ENCODE results near the gene SLC2A4RG. TPM values are rescaled to one million over a fixed set of nuclear protein-coding genes. Genes with fewer than 3 reads are reported as not detected.

Gene SLC2A4RG
- polyA plus RNA-seq, 1 of the 3 experiments (the other 2 are of a cell fraction): 90.9 TPM

- Histone ChIP-seq H3K9ac (no peak overlapping the region), H3K36me3 (replicated peaks in 1 of 2; ENCODE audit: control insufficient read depth in 1 of 2, insufficient read depth in 2 of 2, low read length in 1 of 2) (peaks cover 15 to 26% of the 10 kb centered on the region in 2 experiments), H3K4me1 (ENCODE audit: control insufficient read depth in 1 of 2, insufficient read depth in 2 of 2, low read depth in 1 of 2, low read length in 1 of 2) (peaks cover 0 to 14% of the 10 kb centered on the region in 2 experiments; a peak in 1 of 4 replicates), H3K27me3 (ENCODE audit: insufficient read depth) (no peaks in the 10 kb centered on the region), H3K9me3 (no peaks in the 10 kb centered on the region), H3K27ac (ENCODE audit: low read depth in 2 of 2, low read length in 1 of 2) (no peak overlapping the region), H3K4me3 (ENCODE audit: low read depth in 2 of 2, low read length in 1 of 2) (no peak overlapping the region), H3K4me2 (no peak overlapping the region), H3K9me2 (no peaks in the 10 kb centered on the region), H2AFZ (ENCODE audit: low read depth) (no peak overlapping the region), H3K79me2 (ENCODE audit: insufficient read depth) (peaks cover 18% of the 10 kb centered on the region), H3F3A (replicated peaks; ENCODE audit: insufficient read depth) (peaks cover 17% of the 10 kb centered on the region), H4K20me1 (ENCODE audit: insufficient read depth) (peaks cover 16% of the 10 kb centered on the region)
- no peak for TF ChIP-seq MEF2A (IDR thresholded peaks at IDR 0.05; ENCODE audit: borderline replicate concordance, low read depth)
- TF ChIP-seq TEAD4 (IDR thresholded peaks at IDR 0.05; ENCODE audit: borderline replicate concordance, insufficient read depth): no peak
- no peak for TF ChIP-seq CTCF (IDR thresholded peaks at IDR 0.05)
- TF ChIP-seq EZH2phosphoT487 (IDR thresholded peaks at IDR 0.05; ENCODE audit: borderline replicate concordance, low read depth): no peak
- TF ChIP-seq MXI1 (IDR thresholded peaks at IDR 0.05; ENCODE audit: low read depth, low read length): no peak
- no peak for TF ChIP-seq NRF1 (IDR thresholded peaks at IDR 0.05; ENCODE audit: low read depth, low read length)
- TF ChIP-seq TCF12 (IDR thresholded peaks at IDR 0.05): no peak
- no peak for TF ChIP-seq NFIC (IDR thresholded peaks at IDR 0.05; ENCODE audit: borderline replicate concordance)
- no peak for TF ChIP-seq PBX3 (IDR thresholded peaks at IDR 0.05)
- no peak for TF ChIP-seq FOXM1 (IDR thresholded peaks at IDR 0.05; ENCODE audit: low read depth)
- no peak for TF ChIP-seq ZBTB33 (IDR thresholded peaks at IDR 0.05; ENCODE audit: borderline replicate concordance, low read depth)
- no peak for TF ChIP-seq SMC3 (IDR thresholded peaks at IDR 0.05; ENCODE audit: low read depth, low read length)
- no peak for TF ChIP-seq POLR2AphosphoS5 (IDR thresholded peaks at IDR 0.05; ENCODE audit: low read depth, low read length)
- no peak for TF ChIP-seq TAF1 (IDR thresholded peaks at IDR 0.05; ENCODE audit: borderline replicate concordance, low read depth, low read length)
- TF ChIP-seq GABPA (IDR thresholded peaks at IDR 0.05; ENCODE audit: low read depth): no peak
- no peak for TF ChIP-seq SIN3A (IDR thresholded peaks at IDR 0.05; ENCODE audit: borderline replicate concordance, low read depth, low read length)
- TF ChIP-seq USF2 (IDR thresholded peaks at IDR 0.05; ENCODE audit: borderline replicate concordance, low read depth, low read length): no peak
- TF ChIP-seq RXRA (IDR thresholded peaks at IDR 0.05; ENCODE audit: borderline replicate concordance, low read depth): no peak
- no peak for TF ChIP-seq ELF1 (IDR thresholded peaks at IDR 0.05)
- POLR2A ChIA-PET: interaction anchor here (0.6 to 1.9 kb wide), 3 partner anchors 22 to 215 kb away, joined by 3 to 7 read pairs (median 3); partner anchors contain the start of genes ARFRP1 and ZGPAT
- no peak for DNase-seq
- CTCF ChIA-PET: interaction anchor here (0.8 to 3.6 kb wide), 3 partner anchors 33 to 231 kb away, joined by 4 to 16 read pairs (median 5); no protein-coding TSS in a partner anchor
- 59% methylated on average over 7 of the region's 37 CpGs for WGBS (ENCODE audit: low lambda C conversion rate)
Measured at GRCh38 chr20:63742381-63743024, 2.9 kb downstream of the SLC2A4RG start.

Data from SK-N-SH (cell line).